Brain microvascular endothelial cell (primary cell): ENCODE measurements around the gene RAB27A.
A peak's percentile ranks its signal among the peaks of the same experiment; 100 is the strongest.
"Not testable (repeated sequence)": the region's sequence is repeated elsewhere in the genome, so short reads cannot be mapped to it uniquely, and the experiment has no call there.

Source experiments
- DNase-seq: peaks from one replicate; pipeline ENCODE4 v3.0.0-alpha.2; 2020
- H3K27ac ChIP-seq: fragments of 250-450 bp; sonication (Bioruptor Pico); 2 replicates; pipeline ENCODE4 v1.5.1; 2020; ENCODE audit warnings: mild to moderate bottlenecking, moderate library complexity
- H3K27me3 ChIP-seq: fragments of 250-450 bp; sonication (Bioruptor Pico); replicated peaks from 2 replicates; pipeline ENCODE4 v1.5.1; 2020; ENCODE audit warnings: mild to moderate bottlenecking
- H3K36me3 ChIP-seq: fragments of 250-450 bp; sonication (Bioruptor Pico); replicated peaks from 2 replicates; pipeline ENCODE4 v1.5.1; 2020; ENCODE audit warnings: mild to moderate bottlenecking
- H3K4me3 ChIP-seq: 2 replicates; pipeline ENCODE4 v1.5.1; 2011; ENCODE audit warnings: low read depth, mild to moderate bottlenecking, control low read depth, low read length, moderate library complexity
- in situ Hi-C: cut with HindIII; loops from 2 replicates; pipeline ENCODE4 v1.10.0; 2017; ENCODE audit warnings: low sequenced_read_pairs, low pct_ligation_motif_present
- TF ChIP-seq, protein P1 (sequence below): IDR thresholded peaks from 2 replicates; pipeline ENCODE4 v1.5.1; 2011; ENCODE audit warnings: low read depth, mild to moderate bottlenecking, moderate library complexity, low read length, control low read depth, inconsistent platforms; ENCODE audit errors: missing control alignments

The RAB27A gene

DNA sequence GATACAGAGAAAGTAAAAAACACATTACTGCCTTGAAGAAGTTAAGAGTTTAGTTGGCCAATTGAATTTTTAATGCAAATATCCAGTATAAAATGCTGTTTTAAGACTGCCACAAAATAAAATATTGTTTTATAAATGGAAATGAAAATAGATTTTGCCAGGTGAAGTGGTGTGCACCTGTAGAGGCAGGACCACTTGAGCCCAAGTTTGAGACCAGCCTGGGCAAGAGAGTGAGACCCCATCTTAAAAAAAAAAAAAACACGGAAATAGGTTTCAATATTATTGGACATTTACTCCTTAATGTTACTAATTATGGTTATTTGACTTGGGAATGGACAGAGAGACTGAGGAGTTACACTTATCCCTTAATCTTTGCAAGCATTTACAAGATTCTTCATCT, 31.4 kb upstream of the RAB27A start:
- no peak for DNase-seq
- H3K27ac ChIP-seq: no peak overlapping the region
- no peaks in the 10 kb centered on the region for H3K36me3 ChIP-seq
- in situ Hi-C loops: no loop called here
- no peaks in the 10 kb centered on the region for H3K27me3 ChIP-seq
- no peak overlapping the region for H3K4me3 ChIP-seq
- TF ChIP-seq, protein P1, sequence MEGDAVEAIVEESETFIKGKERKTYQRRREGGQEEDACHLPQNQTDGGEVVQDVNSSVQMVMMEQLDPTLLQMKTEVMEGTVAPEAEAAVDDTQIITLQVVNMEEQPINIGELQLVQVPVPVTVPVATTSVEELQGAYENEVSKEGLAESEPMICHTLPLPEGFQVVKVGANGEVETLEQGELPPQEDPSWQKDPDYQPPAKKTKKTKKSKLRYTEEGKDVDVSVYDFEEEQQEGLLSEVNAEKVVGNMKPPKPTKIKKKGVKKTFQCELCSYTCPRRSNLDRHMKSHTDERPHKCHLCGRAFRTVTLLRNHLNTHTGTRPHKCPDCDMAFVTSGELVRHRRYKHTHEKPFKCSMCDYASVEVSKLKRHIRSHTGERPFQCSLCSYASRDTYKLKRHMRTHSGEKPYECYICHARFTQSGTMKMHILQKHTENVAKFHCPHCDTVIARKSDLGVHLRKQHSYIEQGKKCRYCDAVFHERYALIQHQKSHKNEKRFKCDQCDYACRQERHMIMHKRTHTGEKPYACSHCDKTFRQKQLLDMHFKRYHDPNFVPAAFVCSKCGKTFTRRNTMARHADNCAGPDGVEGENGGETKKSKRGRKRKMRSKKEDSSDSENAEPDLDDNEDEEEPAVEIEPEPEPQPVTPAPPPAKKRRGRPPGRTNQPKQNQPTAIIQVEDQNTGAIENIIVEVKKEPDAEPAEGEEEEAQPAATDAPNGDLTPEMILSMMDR: no peak

DNA sequence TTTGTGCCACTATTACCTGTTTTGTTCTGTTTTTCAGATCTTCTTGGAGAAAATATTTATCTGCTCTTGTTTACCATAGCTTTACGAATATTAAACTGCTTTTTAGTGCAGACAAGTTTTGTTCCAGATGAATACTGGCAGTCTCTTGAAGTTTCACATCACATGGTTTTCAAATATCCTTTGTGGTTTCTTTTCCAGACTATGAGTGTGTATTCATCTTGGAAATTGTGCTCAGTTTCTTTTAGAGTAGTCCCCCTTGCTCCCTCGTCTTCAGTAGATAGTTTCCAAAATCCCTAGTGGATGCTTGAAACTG, 30.6 kb upstream of the RAB27A start:
- no peak overlapping the region for H3K27ac ChIP-seq
- in situ Hi-C loops: no loop called here
- DNase-seq: no peak
- no peaks in the 10 kb centered on the region for H3K27me3 ChIP-seq
- peak overlapping the region; percentile 95 for H3K4me3 ChIP-seq
- no peaks in the 10 kb centered on the region for H3K36me3 ChIP-seq
- TF ChIP-seq, protein P1: no peak

DNA sequence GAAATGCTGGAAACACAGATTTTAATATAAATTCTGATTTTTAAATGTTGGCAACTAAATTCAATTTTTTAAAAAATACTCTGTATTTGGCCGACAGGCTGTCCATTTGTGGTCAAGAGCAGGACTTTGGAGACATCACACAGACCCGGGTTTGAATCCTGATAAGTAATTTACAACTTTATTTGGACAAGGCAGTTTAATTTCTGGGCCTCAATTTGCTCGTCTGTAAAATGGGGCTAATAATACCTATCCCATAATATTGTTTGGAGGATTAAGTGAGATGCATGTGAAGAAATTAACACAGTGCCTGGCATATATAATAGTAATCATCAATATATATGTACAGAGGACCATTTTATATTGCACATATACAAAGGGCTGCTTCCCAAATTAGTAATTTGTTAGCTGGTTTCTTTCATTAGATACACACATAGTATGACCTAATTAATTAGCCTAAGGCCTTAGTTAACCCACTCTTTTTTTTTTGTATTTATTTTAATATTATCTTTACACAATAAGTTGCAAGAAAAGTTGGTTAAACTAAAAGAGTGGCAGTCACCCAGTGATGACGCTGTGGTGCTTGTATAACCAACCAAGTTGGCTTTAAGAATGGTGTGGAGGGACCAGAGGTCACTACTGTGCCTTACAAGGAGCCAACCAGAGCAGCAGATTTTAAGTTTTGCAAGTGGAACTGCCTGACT, 30.1 kb upstream of the RAB27A start:
- Histone ChIP-seq H3K27ac (peak overlapping the region; percentile 97), H3K4me3 (peak overlapping the region; percentile 95), H3K36me3 (no peaks in the 10 kb centered on the region), H3K27me3 (no peaks in the 10 kb centered on the region)
- TF ChIP-seq, protein P1: no peak
- no peak for DNase-seq
- in situ Hi-C loops: no loop called here

DNA sequence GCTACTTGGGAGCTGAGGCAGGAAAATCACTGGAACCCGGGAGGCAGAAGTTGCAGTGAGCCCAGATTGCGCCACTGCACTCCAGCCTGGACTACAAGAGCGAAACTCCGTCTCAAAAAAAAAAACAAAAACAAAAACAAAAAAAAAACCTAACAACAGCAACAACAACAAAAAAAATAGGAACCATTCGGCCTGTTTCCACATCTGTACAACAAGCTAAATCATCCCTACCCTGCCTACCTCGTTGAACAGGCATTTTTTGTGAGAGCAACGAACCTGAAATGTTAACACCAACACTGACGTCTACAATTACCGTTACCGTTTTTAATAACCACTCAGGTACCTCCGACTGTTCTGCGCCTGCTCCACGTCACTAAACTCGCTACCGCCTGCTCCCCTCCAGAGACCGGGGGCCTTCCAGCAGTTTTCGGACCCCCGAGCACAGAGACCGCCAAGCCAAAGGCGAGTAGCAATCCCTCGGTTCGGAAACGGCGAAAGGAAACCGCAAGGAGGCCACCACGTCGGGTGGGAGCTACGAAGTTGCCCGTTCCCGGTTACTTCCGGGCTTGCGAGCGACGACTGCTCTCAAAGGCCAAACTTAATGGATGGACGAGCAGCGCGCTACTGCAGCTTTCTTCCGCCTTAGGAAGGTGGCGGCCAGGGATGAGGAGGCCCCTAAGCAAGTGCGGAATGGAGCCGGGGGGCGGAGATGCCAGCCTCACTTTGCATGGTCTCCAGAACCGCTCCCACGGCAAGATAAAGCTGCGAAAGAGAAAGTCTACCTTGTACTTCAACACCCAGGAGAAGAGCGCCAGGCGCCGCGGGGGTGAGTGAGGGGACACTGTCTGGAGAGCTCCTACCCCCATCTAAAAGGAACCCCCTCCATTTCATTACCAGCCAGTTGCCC, 29.2 kb upstream of the RAB27A start, which contains the start of the genes PIGB and PIGBOS1:
TSS of gene PIGB (plus strand) at position 635 of the 907 bp plus-strand sequence. CDS start at position 664, 29 bp downstream.
TSS of gene PIGBOS1 (minus strand) at position 536 of the 907 bp plus-strand sequence. CDS start 1,331 bp downstream, outside the sequence.
- H3K4me3 ChIP-seq: peak within 1 kb of the TSS; percentile 95
- peak within 1 kb of the TSS; percentile 97 for H3K27ac ChIP-seq
- H3K36me3 ChIP-seq: no peaks in the 10 kb centered on the region
- no peaks in the 10 kb centered on the region for H3K27me3 ChIP-seq
- DNase-seq: peak; percentile 84
- TF ChIP-seq, protein P1: peak; percentile 15
- in situ Hi-C loops: no loop called here

DNA sequence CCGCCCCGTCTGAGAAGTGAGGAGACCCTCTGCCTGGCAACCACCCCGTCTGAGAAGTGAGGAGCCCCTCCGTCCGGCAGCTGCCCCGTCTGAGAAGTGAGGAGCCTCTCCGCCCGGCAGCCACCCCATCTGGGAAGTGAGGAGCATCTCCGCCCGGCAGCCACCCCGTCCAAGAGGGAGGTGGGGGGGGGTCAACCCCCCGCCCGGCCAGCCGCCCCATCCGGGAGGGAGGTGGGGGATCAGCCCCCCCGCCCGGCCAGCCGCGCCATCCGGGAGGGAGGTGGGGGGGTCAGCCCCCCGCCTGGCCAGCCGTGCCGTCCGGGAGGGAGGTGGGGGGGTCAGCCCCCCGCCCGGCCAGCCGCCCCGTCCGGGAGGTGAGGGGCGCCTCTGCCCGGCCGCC, 13.2 kb upstream of the RAB27A start:
- H3K27me3 ChIP-seq, H3K36me3 ChIP-seq, H3K27ac ChIP-seq, DNase-seq, H3K4me3 ChIP-seq, in situ Hi-C loops: not testable (repeated sequence)

DNA sequence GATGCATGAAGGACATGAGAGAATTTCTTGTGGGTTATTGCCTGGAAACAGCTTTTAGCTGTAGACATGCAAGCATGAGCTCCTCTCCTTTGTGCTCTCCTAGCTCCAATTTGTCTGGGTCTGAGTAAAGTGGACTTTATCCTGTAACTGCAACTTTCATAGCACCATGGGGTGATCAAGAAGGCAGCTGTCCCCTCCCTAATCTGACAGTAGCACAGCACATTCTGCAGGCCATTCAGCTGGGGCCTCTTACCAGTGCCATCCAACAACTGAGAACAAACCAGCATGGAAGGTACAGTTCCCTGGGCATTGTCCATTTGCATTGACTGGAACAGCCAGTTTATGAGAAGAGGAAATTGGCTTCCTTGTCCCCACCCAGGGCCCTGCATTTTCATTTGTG, 7.7 kb upstream of the RAB27A start:
- no peaks in the 10 kb centered on the region for H3K27me3 ChIP-seq
- no peaks in the 10 kb centered on the region for H3K36me3 ChIP-seq
- no peak overlapping the region for H3K27ac ChIP-seq
- TF ChIP-seq, protein P1: no peak
- H3K4me3 ChIP-seq: no peak overlapping the region
- in situ Hi-C loops: no loop called here
- DNase-seq: no peak
